T-helper 2 cell treated with Interferon-gamma antibody and Interleukin-4, amounts not matched to agents 5 μg/mL and 100 μg/mL, for 36 hours (primary cell): Measurements from ENCODE around the gene MAMDC4.

Experiments used
- DNase-seq: peaks from one replicate; pipeline ENCODE4 v3.0.0; 2021; ENCODE audit warnings: low spot score
- H3K27ac Mint-ChIP-seq: one replicate; pipeline ENCODE4 v1.8.0; 2021; ENCODE audit warnings: mild to moderate bottlenecking, mixed read lengths
- H3K27me3 Mint-ChIP-seq: one replicate; pipeline ENCODE4 v1.8.0; 2021; ENCODE audit warnings: low read depth, mixed read lengths
- H3K36me3 Mint-ChIP-seq: one replicate; pipeline ENCODE4 v1.8.0; 2021; ENCODE audit warnings: low read depth, mixed read lengths
- H3K4me1 Mint-ChIP-seq: one replicate; pipeline ENCODE4 v1.8.0; 2021; ENCODE audit warnings: low read depth, mixed read lengths
- H3K4me3 Mint-ChIP-seq: one replicate; pipeline ENCODE4 v1.8.0; 2022; ENCODE audit warnings: mild to moderate bottlenecking, moderate library complexity, mixed read lengths
- H3K9me3 Mint-ChIP-seq: one replicate; pipeline ENCODE4 v1.8.0; 2021; ENCODE audit warnings: mixed read lengths

MAMDC4 gene

GRCh38 chr9:136907011-136907914 lies 55.1 kb downstream of the MAMDC4 start:
- no peak for DNase-seq
- no peaks in the 10 kb centered on the region for H3K27me3 Mint-ChIP-seq
- H3K4me1 Mint-ChIP-seq: peaks cover 14% of the 10 kb centered on the region
- H3K36me3 Mint-ChIP-seq: peaks cover 51% of the 10 kb centered on the region
- no peak overlapping the region for H3K27ac Mint-ChIP-seq
- H3K4me3 Mint-ChIP-seq: no peak overlapping the region
- H3K9me3 Mint-ChIP-seq: no peaks in the 10 kb centered on the region
